Smooth muscle cell (in vitro differentiated cells): ENCODE data around the gene AOX1. TPM values are rescaled to one million over a fixed set of nuclear protein-coding genes. Genes with fewer than 3 reads are reported as not detected.

Experiments used
- DNase-seq: peaks from one replicate; lab custom pipeline; 2025; ENCODE audit not compliant: unreplicated experiment; lab: John Stamatoyannopoulos, UW
- H2AFZ ChIP-seq: fragments of 200-600 bp; sonication (generic); 2 replicates; pipeline ENCODE4 v1.6.0; 2016; ENCODE audit warnings: antibody characterized with exemption, low read depth, mild to moderate bottlenecking
- H3F3A ChIP-seq: fragments of 200-600 bp; sonication (generic); 2 replicates; pipeline ENCODE4 v1.6.0; 2017; ENCODE audit warnings: antibody characterized with exemption, low read depth
- H3K27ac ChIP-seq: fragments of 200-600 bp; sonication (generic); 2 replicates; pipeline ENCODE4 v1.5.1; 2016; ENCODE audit warnings: low read depth, mild to moderate bottlenecking
- H3K27me3 ChIP-seq: fragments of 200-600 bp; sonication (generic); 2 replicates; pipeline ENCODE4 v1.6.1; 2016; ENCODE audit warnings: low read depth, mild to moderate bottlenecking
- H3K36me3 ChIP-seq: fragments of 200-600 bp; sonication (generic); 2 replicates; pipeline ENCODE4 v1.5.1; 2016; ENCODE audit warnings: low read depth
- H3K4me1 ChIP-seq: fragments of 200-600 bp; sonication (generic); 2 replicates; pipeline ENCODE4 v1.5.1; 2016; ENCODE audit warnings: low read depth
- H3K4me2 ChIP-seq: fragments of 200-600 bp; sonication (generic); 2 replicates; pipeline ENCODE4 v1.6.0; 2016; ENCODE audit warnings: mild to moderate bottlenecking
- H3K4me3 ChIP-seq: fragments of 200-600 bp; sonication (generic); 2 replicates; pipeline ENCODE4 v1.5.1; 2016; ENCODE audit warnings: mild to moderate bottlenecking
- H3K79me2 ChIP-seq: fragments of 200-600 bp; sonication (generic); 2 replicates; pipeline ENCODE4 v1.6.0; 2016; ENCODE audit warnings: low read depth, mild to moderate bottlenecking
- H3K9ac ChIP-seq: fragments of 200-600 bp; sonication (generic); 2 replicates; pipeline ENCODE4 v1.6.0; 2016; ENCODE audit warnings: low read depth
- H3K9me3 ChIP-seq: fragments of 200-600 bp; sonication (generic); replicated peaks from 2 replicates; pipeline ENCODE4 v1.5.1; 2016; ENCODE audit warnings: low read depth
- H4K20me1 ChIP-seq: fragments of 200-600 bp; sonication (generic); 2 replicates; pipeline ENCODE4 v1.6.0; 2016; ENCODE audit warnings: low read depth
- CTCF ChIP-seq: fragments of 200-600 bp; sonication (generic); IDR thresholded peaks from 2 replicates; pipeline ENCODE4 v1.5.1; 2017; ENCODE audit warnings: borderline replicate concordance, mild to moderate bottlenecking, antibody characterized with exemption; ENCODE audit not compliant: insufficient read depth, poor library complexity, severe bottlenecking
- WGBS: methylation state at CpG from one replicate; pipeline ENCODE4 v1.1.7; 2016; ENCODE audit warnings: low lambda C conversion rate; 5-methylcytosine and 5-hydroxymethylcytosine counted together
- polyA plus RNA-seq: library from polyadenylated mRNA; unstranded; fragments of >200 nt; fragmentation: Nextera tagmentation; extraction: Ambion mirVana; gene quantifications from 2 replicates; pipeline ENCODE4 v1.2.1, GENCODE V29; 2016
- total RNA-seq: library from RNA; depleted of rRNA; stranded (reverse); fragments of >200 nt; gene quantifications from 2 replicates; pipeline ENCODE4 v1.2.3, GENCODE V29; 2014

The AOX1 gene
- total and polyA plus RNA-seq, 2 experiments from 2014 or later: 0.18 TPM; not detected in 1

- 91% methylated on average over 4 of the region's 4 CpGs for WGBS
- TF ChIP-seq CTCF: no peak
These were observed 2.4 kb downstream of the AOX1 start for GRCh38 chr2:200588076-200588678.

GRCh38 chr2:200590090-200590489, 4.3 kb downstream of the AOX1 start:
- no peak for DNase-seq
- H3K9me3 ChIP-seq: no peaks in the 10 kb centered on the region
- H3K4me3 ChIP-seq: no peak overlapping the region
- no peak overlapping the region for H2AFZ ChIP-seq
- no peak overlapping the region for H3K9ac ChIP-seq
- no peak overlapping the region for H3K27ac ChIP-seq
- no peaks in the 10 kb centered on the region for H4K20me1 ChIP-seq
- no peak overlapping the region for H3K4me2 ChIP-seq
- H3K36me3 ChIP-seq: no peaks in the 10 kb centered on the region
- peaks cover 10% of the 10 kb centered on the region for H3K27me3 ChIP-seq
- H3K4me1 ChIP-seq: peaks cover 5% of the 10 kb centered on the region
- H3F3A ChIP-seq: no peaks in the 10 kb centered on the region
- H3K79me2 ChIP-seq: no peaks in the 10 kb centered on the region
- TF ChIP-seq CTCF: no peak

More at GRCh38 chr2:200588076-200588678, 2.4 kb downstream of the AOX1 start:
- H3K36me3 ChIP-seq: no peaks in the 10 kb centered on the region
- no peaks in the 10 kb centered on the region for H3K9me3 ChIP-seq
- H3K4me3 ChIP-seq: no peak overlapping the region
- no peaks in the 10 kb centered on the region for H4K20me1 ChIP-seq
- H3F3A ChIP-seq: no peaks in the 10 kb centered on the region
- peaks cover 10% of the 10 kb centered on the region for H3K27me3 ChIP-seq
- no peak overlapping the region for H3K27ac ChIP-seq
- no peak overlapping the region for H2AFZ ChIP-seq
- H3K4me1 ChIP-seq: peaks cover 5% of the 10 kb centered on the region
- DNase-seq: no peak
- no peak overlapping the region for H3K9ac ChIP-seq
- no peaks in the 10 kb centered on the region for H3K79me2 ChIP-seq
- H3K4me2 ChIP-seq: no peak overlapping the region

- Histone ChIP-seq H3K36me3 (no peaks in the 10 kb centered on the region), H3K4me1 (no peaks in the 10 kb centered on the region), H3F3A (no peaks in the 10 kb centered on the region), H3K4me2 (no peak overlapping the region), H3K4me3 (no peak overlapping the region), H3K27me3 (peaks cover 10% of the 10 kb centered on the region), H3K9me3 (no peaks in the 10 kb centered on the region), H4K20me1 (no peaks in the 10 kb centered on the region), H3K79me2 (no peaks in the 10 kb centered on the region), H3K9ac (no peak overlapping the region), H2AFZ (no peak overlapping the region), H3K27ac (no peak overlapping the region)
- WGBS: 90% methylated on average over 5 of the region's 5 CpGs
- no peak for TF ChIP-seq CTCF
- no peak for DNase-seq
These were observed 5.5 kb downstream of the AOX1 start for GRCh38 chr2:200591308-200591707.

GRCh38 chr2:200592406-200593075, 6.7 kb downstream of the AOX1 start:
- no peak overlapping the region for H3K9ac ChIP-seq
- no peaks in the 10 kb centered on the region for H3K36me3 ChIP-seq
- H3F3A ChIP-seq: no peaks in the 10 kb centered on the region
- 91% methylated on average over 1 of the region's 1 CpG for WGBS
- H3K4me1 ChIP-seq: no peaks in the 10 kb centered on the region
- no peaks in the 10 kb centered on the region for H3K79me2 ChIP-seq
- no peak overlapping the region for H2AFZ ChIP-seq
- no peak overlapping the region for H3K27ac ChIP-seq
- H3K4me2 ChIP-seq: no peak overlapping the region
- no peaks in the 10 kb centered on the region for H3K9me3 ChIP-seq
- no peak overlapping the region for H3K4me3 ChIP-seq
- no peak for DNase-seq
- no peak for TF ChIP-seq CTCF
- no peaks in the 10 kb centered on the region for H4K20me1 ChIP-seq
- H3K27me3 ChIP-seq: peaks cover 10% of the 10 kb centered on the region
